DOHH2 (cell line): ENCODE results near the gene TMEM144.

Source experiments
- H3F3A ChIP-seq: fragments of 200-600 bp; sonication (generic), shearing (Covaris generic); 2 replicates; pipeline ENCODE4 v1.6.0; 2016; ENCODE audit warnings: antibody characterized with exemption, mild to moderate bottlenecking; ENCODE audit not compliant: control insufficient read depth, insufficient read depth
- H3K27ac ChIP-seq: fragments of 200-600 bp; sonication (generic); 2 replicates; pipeline ENCODE4 v1.5.1; 2014; ENCODE audit warnings: low read depth, mild to moderate bottlenecking, low read length, moderate library complexity
- H3K27me3 ChIP-seq: fragments of 200-600 bp; sonication (generic); 2 replicates; pipeline ENCODE4 v1.6.1; 2014; ENCODE audit warnings: mild to moderate bottlenecking, low read length, mixed read lengths; ENCODE audit not compliant: control insufficient read depth
- H3K36me3 ChIP-seq: fragments of 200-600 bp; sonication (generic); 2 replicates; pipeline ENCODE4 v1.6.1; 2014; ENCODE audit warnings: mild to moderate bottlenecking, low read length, moderate library complexity, mixed read lengths; ENCODE audit not compliant: control insufficient read depth
- H3K4me1 ChIP-seq: fragments of 200-600 bp; sonication (generic); 2 replicates; pipeline ENCODE4 v1.6.1; 2014; ENCODE audit warnings: mild to moderate bottlenecking, low read length, mixed read lengths; ENCODE audit not compliant: control insufficient read depth
- H3K4me2 ChIP-seq: fragments of 200-600 bp; sonication (generic); 2 replicates; pipeline ENCODE4 v1.6.0; 2014; ENCODE audit warnings: mild to moderate bottlenecking, low read length, moderate library complexity
- H3K4me3 ChIP-seq: fragments of 200-600 bp; sonication (generic); 2 replicates; pipeline ENCODE4 v1.5.1; 2014; ENCODE audit warnings: mild to moderate bottlenecking, low read length, mixed read lengths
- H3K79me2 ChIP-seq: fragments of 200-600 bp; sonication (generic); 2 replicates; pipeline ENCODE4 v1.6.1; 2014; ENCODE audit warnings: mild to moderate bottlenecking, low read length, mixed read lengths; ENCODE audit not compliant: control insufficient read depth
- H3K9me2 ChIP-seq: fragments of 200-600 bp; sonication (generic); replicated peaks from 2 replicates; pipeline ENCODE4 v1.6.1; 2014; ENCODE audit warnings: mild to moderate bottlenecking, low read length, mixed read lengths; ENCODE audit not compliant: control insufficient read depth
- H3K9me3 ChIP-seq: fragments of 200-600 bp; sonication (generic); 2 replicates; pipeline ENCODE4 v1.6.1; 2014; ENCODE audit warnings: antibody characterized with exemption, low read length, mixed read lengths; ENCODE audit not compliant: control insufficient read depth, insufficient read depth
- H4K20me1 ChIP-seq: fragments of 200-600 bp; sonication (generic); 2 replicates; pipeline ENCODE4 v1.6.0; 2014; ENCODE audit warnings: low read depth, mild to moderate bottlenecking, antibody characterized with exemption, low read length, moderate library complexity; ENCODE audit not compliant: control insufficient read depth, insufficient read depth
- EZH2phosphoT487 ChIP-seq: fragments of 200-600 bp; sonication (generic); IDR thresholded peaks from 2 replicates; pipeline ENCODE4 v1.6.1; 2017; ENCODE audit warnings: borderline replicate concordance, mild to moderate bottlenecking, antibody characterized with exemption, low read length, moderate library complexity, mixed read lengths
- TF ChIP-seq, protein P1 (sequence below): fragments of 200-600 bp; sonication (generic); IDR thresholded peaks from one replicate; pipeline ENCODE4 v1.5.1; 2014; ENCODE audit warnings: antibody characterized with exemption, mild to moderate bottlenecking, low read depth, low read length; ENCODE audit not compliant: poor library complexity, severe bottlenecking

TMEM144 gene

DNA sequence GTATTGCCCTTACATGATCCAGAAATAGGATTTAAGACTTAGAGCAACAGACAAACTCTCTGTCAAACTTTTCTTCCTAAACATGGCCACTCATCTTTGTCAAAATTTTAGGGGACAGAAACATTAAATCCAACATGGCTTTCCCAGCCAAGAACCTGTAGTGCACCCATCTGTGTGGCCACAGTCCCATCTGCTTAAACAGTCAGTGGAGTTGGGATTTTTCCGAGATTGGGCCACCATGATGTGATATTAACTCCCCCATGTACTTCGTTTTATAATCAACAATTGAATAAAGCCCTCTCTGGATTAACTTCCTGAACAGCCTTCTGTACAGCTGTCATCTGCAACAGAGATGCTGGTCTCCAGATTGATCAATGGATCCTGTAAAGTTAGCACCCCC, 28.9 kb downstream of the TMEM144 start:
- Histone ChIP-seq H3K4me2 (no peak overlapping the region), H3K36me3 (no peaks in the 10 kb centered on the region), H4K20me1 (no peaks in the 10 kb centered on the region), H3F3A (no peaks in the 10 kb centered on the region), H3K27me3 (no peaks in the 10 kb centered on the region), H3K4me1 (no peaks in the 10 kb centered on the region), H3K9me3 (no peaks in the 10 kb centered on the region), H3K79me2 (no peaks in the 10 kb centered on the region), H3K9me2 (no peaks in the 10 kb centered on the region), H3K4me3 (no peak overlapping the region), H3K27ac (no peak overlapping the region)
- TF ChIP-seq, protein P1, sequence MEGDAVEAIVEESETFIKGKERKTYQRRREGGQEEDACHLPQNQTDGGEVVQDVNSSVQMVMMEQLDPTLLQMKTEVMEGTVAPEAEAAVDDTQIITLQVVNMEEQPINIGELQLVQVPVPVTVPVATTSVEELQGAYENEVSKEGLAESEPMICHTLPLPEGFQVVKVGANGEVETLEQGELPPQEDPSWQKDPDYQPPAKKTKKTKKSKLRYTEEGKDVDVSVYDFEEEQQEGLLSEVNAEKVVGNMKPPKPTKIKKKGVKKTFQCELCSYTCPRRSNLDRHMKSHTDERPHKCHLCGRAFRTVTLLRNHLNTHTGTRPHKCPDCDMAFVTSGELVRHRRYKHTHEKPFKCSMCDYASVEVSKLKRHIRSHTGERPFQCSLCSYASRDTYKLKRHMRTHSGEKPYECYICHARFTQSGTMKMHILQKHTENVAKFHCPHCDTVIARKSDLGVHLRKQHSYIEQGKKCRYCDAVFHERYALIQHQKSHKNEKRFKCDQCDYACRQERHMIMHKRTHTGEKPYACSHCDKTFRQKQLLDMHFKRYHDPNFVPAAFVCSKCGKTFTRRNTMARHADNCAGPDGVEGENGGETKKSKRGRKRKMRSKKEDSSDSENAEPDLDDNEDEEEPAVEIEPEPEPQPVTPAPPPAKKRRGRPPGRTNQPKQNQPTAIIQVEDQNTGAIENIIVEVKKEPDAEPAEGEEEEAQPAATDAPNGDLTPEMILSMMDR: no peak
- no peak for TF ChIP-seq EZH2phosphoT487

DNA sequence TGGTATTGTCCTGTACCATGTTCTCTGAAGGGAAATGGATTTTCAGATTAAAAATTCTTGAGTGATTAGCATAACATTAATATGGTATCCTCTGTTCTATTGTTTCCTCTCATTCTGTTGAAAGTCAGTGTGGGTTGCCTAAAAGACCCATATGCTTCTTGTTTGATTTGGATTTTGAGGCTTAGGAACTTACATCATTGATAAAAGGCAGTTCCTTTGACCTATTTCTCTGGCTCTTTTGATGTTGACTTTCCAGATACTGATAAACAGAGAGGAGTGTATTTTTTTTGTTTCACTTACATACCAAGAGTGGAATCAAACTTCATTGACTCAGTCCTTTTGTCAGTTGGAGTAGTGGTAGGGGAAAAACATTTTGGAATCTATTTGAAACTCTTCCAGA, 32.8 kb downstream of the TMEM144 start:
- Histone ChIP-seq H3K9me2 (no peaks in the 10 kb centered on the region), H3K36me3 (no peaks in the 10 kb centered on the region), H3K27me3 (no peaks in the 10 kb centered on the region), H3K4me1 (no peaks in the 10 kb centered on the region), H3K4me3 (no peak overlapping the region), H3K79me2 (no peaks in the 10 kb centered on the region), H3K27ac (no peak overlapping the region), H3K4me2 (no peak overlapping the region), H3K9me3 (no peaks in the 10 kb centered on the region), H3F3A (no peaks in the 10 kb centered on the region), H4K20me1 (no peaks in the 10 kb centered on the region)
- no peak for TF ChIP-seq EZH2phosphoT487
- TF ChIP-seq, protein P1: no peak

DNA sequence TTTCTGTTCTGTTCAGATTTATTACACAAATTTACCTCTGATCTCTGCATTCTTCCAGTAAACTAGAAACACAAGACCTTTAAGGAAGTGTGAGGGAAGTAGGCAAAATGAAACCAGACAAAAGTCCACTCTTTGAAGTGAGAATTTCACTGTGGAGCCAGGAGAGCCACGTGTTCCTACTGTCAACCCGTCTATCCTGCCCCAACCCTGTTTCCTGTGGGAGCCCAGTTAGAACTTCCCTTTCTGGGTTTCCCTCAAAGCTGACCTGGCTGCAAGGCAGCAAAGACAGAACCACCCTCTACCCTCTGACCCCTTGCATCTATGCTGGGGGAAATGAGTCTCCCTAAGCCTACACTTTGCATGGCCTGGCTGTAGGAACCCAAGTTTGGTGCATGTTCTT, 40.0 kb downstream of the TMEM144 start:
- no peak for TF ChIP-seq EZH2phosphoT487
- TF ChIP-seq, protein P1: no peak
- Histone ChIP-seq H3K4me1 (no peaks in the 10 kb centered on the region), H3K27me3 (no peaks in the 10 kb centered on the region), H4K20me1 (no peaks in the 10 kb centered on the region), H3K4me2 (no peak overlapping the region), H3K4me3 (no peak overlapping the region), H3K9me2 (no peaks in the 10 kb centered on the region), H3K9me3 (no peaks in the 10 kb centered on the region), H3K36me3 (no peaks in the 10 kb centered on the region), H3K79me2 (no peaks in the 10 kb centered on the region), H3K27ac (no peak overlapping the region), H3F3A (no peaks in the 10 kb centered on the region)
